Measurements from ENCODE around the gene PAMR1.

PAMR1 gene

GRCh38 chr11:35458846-35459245 is 66.6 kb downstream of the PAMR1 start:
- peak; percentile 35 for DNase-seq (ENCODE audit: low spot score)

- DNase-seq (ENCODE audit: low spot score) = no peak
Observed at GRCh38 chr11:35454362-35454761, 71.1 kb downstream of the PAMR1 start.

GRCh38 chr11:35436581-35437250 is 88.7 kb downstream of the PAMR1 start:
- no peak for DNase-seq (ENCODE audit: low spot score)

GRCh38 chr11:35433588-35433987 is 91.8 kb downstream of the PAMR1 start:
- no peak for DNase-seq (ENCODE audit: low spot score)

- no peak for DNase-seq (ENCODE audit: low spot score)
Observed at GRCh38 chr11:35432464-35432863, 93.0 kb downstream of the PAMR1 start.

- DNase-seq (ENCODE audit: low spot score) = peak; percentile 69
Observed at GRCh38 chr11:35427071-35427470, 98.3 kb downstream of the PAMR1 start.

GRCh38 chr11:35426351-35426750 is 99.1 kb downstream of the PAMR1 start:
- DNase-seq (ENCODE audit: low spot score) = no peak

GRCh38 chr11:35425603-35426212 is 99.7 kb downstream of the PAMR1 start:
- no peak for DNase-seq (ENCODE audit: low spot score)

- DNase-seq (ENCODE audit: low spot score) = peak; percentile 76
Observed at GRCh38 chr11:35424157-35424940, 101.1 kb downstream of the PAMR1 start.

GRCh38 chr11:35420371-35420770 is 105.0 kb downstream of the PAMR1 start:
- DNase-seq (ENCODE audit: low spot score) = no peak

GRCh38 chr11:35419830-35420333 is 105.5 kb downstream of the PAMR1 start:
- peak; percentile 36 for DNase-seq (ENCODE audit: low spot score)

GRCh38 chr11:35419184-35419829 is 106.1 kb downstream of the PAMR1 start, which contains the start of gene SLC1A2:
Gene SLC1A2 (minus strand): TSS chr11:35419558. CDS start chr11:35418966, 592 bp downstream.
- DNase-seq (ENCODE audit: low spot score) = peak; percentile 63

GRCh38 chr11:35418282-35419183 is 106.9 kb downstream of the PAMR1 start:
- peak; percentile 71 for DNase-seq (ENCODE audit: low spot score)

GRCh38 chr11:35415487-35415886 is 109.9 kb downstream of the PAMR1 start:
- DNase-seq (ENCODE audit: low spot score) = no peak

GRCh38 chr11:35414776-35415175 is 110.6 kb downstream of the PAMR1 start:
- no peak for DNase-seq (ENCODE audit: low spot score)

GRCh38 chr11:35414311-35414710 is 111.1 kb downstream of the PAMR1 start:
- no peak for DNase-seq (ENCODE audit: low spot score)

- no peak for DNase-seq (ENCODE audit: low spot score)
Observed at GRCh38 chr11:35413598-35413997, 111.8 kb downstream of the PAMR1 start.

- peak; percentile 37 for DNase-seq (ENCODE audit: low spot score)
Observed at GRCh38 chr11:35412285-35412684, 113.1 kb downstream of the PAMR1 start.

- no peak for DNase-seq (ENCODE audit: low spot score)
Observed at GRCh38 chr11:35407041-35407440, 118.4 kb downstream of the PAMR1 start.

- peak; percentile 48 for DNase-seq (ENCODE audit: low spot score)
Observed at GRCh38 chr11:35404388-35404775, 121.0 kb downstream of the PAMR1 start.

GRCh38 chr11:35403765-35404387 is 121.5 kb downstream of the PAMR1 start:
- no peak for DNase-seq (ENCODE audit: low spot score)
